Measurements from ENCODE around the gene KAT14. TPM values are rescaled to one million over a fixed set of nuclear protein-coding genes. Genes with fewer than 3 reads are reported as not detected.
"Not testable (repeated sequence)": the region's sequence is repeated elsewhere in the genome, so short reads cannot be mapped to it uniquely, and the experiment has no call there.

Gene KAT14, protein sequence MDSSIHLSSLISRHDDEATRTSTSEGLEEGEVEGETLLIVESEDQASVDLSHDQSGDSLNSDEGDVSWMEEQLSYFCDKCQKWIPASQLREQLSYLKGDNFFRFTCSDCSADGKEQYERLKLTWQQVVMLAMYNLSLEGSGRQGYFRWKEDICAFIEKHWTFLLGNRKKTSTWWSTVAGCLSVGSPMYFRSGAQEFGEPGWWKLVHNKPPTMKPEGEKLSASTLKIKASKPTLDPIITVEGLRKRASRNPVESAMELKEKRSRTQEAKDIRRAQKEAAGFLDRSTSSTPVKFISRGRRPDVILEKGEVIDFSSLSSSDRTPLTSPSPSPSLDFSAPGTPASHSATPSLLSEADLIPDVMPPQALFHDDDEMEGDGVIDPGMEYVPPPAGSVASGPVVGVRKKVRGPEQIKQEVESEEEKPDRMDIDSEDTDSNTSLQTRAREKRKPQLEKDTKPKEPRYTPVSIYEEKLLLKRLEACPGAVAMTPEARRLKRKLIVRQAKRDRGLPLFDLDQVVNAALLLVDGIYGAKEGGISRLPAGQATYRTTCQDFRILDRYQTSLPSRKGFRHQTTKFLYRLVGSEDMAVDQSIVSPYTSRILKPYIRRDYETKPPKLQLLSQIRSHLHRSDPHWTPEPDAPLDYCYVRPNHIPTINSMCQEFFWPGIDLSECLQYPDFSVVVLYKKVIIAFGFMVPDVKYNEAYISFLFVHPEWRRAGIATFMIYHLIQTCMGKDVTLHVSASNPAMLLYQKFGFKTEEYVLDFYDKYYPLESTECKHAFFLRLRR
- total RNA-seq: 25.4 and 26.4 TPM in 2 replicates
- 12.6 TPM for polyA plus RNA-seq (2012)

DNA sequence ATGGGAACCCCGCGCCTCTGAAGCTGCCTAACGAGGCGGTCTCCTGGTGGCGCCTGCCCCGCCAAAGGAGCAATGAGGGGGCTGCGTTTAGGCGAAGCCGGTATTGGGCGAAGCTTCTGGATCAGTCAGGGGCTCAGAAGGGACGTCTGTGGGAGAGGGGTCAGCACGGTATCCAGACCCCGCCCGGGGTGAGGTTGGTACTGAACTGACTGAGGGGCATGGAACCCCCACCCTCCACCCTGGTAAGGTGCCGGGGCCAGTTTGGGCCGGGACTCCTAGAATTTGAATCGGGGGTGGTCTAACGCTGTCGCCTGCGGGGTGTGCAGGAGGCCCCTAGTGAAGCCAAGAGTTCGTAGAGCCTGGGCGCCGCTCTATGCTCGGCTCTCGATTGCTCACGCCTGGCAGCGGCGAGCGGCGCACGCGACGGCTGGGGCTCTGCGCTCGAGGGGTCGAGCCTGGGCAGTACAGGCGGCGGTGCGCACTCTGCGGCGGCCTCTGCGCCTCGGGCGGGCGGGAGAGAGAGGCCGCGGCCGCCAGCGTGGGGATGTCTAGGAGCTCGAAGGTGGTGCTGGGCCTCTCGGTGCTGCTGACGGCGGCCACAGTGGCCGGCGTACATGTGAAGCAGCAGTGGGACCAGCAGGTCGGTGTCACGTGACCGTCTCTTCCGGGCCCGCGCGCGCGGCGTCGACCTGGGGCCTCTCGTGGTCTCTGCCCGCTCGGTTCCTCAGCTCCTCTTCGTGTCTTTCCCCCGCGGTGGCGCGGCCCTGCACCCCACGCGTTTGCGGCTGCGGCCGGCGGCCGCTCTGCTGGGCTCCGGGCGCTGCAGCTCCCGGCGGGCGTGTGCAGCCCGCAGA, at the start of gene KAT14, which contains the start of gene PET117:
Gene KAT14 (plus strand): TSS at position 452 of the 854 bp plus-strand sequence. CDS start 4,798 bp downstream, outside the sequence.
Gene PET117 (plus strand): TSS at position 452 of the 854 bp plus-strand sequence. CDS start 93 bp downstream, at position 545.
- DNase-seq (ENCODE audit: low read depth): peak; percentile 95

DNA sequence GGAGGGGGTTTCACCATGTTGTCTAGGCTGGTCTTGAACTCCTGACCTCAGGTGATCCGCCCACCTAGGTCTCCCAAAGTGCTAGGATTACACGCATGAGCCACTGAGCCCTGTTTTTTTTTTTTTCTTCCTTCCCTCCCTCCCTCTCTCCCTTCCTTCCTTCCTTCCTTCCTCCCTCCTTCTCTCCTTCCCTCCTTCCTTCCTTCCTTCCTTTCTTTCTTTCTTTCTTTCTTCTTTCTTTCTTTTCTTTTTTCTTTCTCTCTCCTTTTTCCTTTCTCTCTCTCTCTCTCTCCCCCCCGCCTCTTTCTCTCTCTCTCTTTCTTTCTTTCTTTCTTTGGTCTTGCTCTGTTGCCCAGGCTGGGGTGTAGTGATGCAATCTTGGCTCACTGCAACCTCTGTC, 49.4 kb upstream of the KAT14 start:
- not testable (repeated sequence) for DNase-seq (ENCODE audit: low read depth)

DNA sequence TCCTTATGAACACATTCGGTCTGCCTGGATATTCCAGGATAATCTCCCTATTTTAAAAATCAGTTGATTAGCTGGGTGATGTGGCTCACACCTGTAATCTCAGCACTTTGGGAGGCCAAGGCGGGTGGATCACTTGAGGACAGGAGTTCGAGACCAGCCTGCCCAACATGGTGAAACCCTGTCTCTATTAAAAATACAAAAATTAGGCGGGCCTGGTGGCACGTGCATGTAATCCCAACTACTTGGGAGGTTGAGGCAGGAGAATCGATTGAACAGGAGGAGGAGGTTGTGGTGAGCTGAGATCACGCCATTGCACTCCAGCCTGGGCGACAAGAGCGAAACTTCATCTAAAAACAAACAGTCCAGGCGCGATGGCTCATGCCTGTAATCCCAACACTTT, 48.8 kb upstream of the KAT14 start:
- not testable (repeated sequence) for DNase-seq (ENCODE audit: low read depth)

DNA sequence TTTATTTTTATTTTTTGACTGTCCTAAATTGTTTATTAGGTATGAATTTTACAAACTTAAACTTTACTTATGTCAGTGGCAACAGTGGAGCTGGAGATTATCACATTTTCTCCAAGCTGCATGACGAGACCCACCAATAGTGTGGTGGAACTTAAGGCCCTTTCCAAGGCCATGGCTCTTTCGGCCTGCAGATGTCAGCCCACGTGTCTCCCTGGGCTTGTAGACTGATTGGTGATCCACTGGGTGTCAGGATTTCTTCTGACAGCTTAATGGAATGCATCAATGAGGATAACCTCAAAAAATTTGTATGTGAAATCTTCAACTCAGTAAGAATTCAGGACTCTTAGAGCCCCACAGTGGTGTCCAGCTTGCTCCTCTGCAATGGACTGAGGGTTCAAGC, 47.6 kb upstream of the KAT14 start:
- peak; percentile 9 for DNase-seq (ENCODE audit: low read depth)

DNA sequence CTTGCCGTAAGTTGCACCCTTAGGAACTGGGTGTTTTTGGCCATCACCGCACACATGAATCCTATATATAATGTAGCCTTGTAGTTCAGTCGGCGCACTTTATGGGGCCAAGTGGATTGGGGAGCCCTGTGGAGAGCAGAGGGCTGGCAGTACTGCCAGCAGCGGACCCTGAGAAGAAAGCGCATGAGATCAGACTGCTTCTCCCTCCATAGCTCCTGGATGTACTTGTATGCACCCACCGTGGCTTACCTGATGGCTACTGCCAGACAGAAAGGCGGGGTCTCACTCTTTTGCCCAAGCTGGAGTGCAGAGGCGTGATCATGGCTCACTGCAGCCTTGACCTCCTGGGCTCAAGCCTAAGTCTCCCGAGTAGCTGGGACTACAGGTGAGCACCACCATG, 47.2 kb upstream of the KAT14 start:
- no peak for DNase-seq (ENCODE audit: low read depth)

DNA sequence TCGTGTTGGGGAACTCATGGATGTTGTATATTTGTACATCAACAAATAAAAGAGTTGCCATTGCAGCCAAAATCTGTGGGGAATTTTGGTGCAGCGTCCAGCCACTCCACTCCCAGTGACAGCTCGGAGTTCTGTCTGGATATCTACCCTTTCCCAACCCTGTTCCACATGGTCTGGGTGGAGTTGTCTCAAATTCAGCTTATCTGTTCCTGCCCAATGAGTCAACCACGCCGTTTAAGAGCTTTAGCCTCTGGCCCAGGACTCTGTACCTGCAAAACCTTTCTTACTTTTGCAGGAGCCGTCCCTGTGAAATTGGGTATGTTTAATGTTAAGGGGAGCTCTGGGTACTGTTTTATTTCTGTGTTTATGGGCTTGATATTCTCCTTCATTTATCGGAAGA, 46.0 kb upstream of the KAT14 start:
- no peak for DNase-seq (ENCODE audit: low read depth)

DNA sequence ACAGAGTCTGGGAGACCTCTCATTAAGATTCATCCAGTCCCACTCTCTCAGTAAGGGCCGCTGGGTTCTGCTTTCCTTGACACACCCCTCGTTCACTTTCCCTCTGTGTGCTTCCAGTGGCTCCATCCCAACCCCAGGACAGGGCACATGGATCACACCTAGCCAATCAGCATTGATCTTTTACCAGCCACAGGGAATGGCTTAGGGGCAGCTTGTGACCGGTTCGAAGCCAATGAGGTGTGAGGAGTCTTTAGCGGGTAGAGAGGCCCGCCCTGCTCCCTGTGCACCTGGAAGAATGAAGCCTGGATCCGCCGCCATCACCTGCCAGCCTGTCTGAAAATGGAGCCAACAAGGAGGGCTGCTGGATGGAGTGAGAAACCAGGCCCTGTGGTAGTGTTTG, 44.8 kb upstream of the KAT14 start:
- no peak for DNase-seq (ENCODE audit: low read depth)

DNA sequence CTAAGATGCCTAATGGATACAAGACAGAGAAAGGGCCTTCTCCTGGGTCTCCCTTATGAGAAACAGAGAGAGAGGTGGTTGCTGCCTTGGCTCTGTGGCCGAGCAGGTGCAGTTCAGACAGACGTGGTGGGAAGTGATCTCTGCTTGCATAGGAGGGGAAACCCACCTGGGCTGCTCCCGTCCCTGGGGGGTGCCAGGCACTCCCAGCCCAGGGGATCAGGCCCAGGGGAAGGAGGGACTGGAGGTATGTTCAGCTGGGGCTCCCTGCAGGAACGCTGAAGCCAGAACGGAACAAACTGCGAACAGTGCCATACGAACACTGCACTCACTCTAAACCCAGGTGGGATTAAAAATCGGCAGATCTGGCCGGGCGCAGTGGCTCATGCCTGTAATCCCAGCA, 44.3 kb upstream of the KAT14 start:
- no peak for DNase-seq (ENCODE audit: low read depth)

DNA sequence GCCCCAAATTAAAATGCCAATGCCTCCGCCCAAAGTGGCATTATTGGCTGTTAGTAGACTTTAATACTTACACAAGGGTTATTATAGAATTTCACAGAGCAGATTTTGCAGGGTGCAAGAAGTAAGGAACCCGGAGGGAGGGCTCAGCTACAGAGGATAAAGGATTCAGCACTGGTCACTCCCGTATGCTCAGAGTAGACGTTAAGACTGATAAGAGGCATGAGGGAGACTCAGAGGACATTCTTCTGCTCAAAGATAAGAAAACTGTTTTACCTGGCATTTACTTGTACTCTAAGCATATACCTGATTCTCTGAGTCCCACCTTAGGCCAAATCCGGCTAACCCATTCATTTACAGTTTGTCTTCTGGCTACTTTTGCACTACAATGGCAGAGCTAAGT, 43.5 kb upstream of the KAT14 start:
- no peak for DNase-seq (ENCODE audit: low read depth)

DNA sequence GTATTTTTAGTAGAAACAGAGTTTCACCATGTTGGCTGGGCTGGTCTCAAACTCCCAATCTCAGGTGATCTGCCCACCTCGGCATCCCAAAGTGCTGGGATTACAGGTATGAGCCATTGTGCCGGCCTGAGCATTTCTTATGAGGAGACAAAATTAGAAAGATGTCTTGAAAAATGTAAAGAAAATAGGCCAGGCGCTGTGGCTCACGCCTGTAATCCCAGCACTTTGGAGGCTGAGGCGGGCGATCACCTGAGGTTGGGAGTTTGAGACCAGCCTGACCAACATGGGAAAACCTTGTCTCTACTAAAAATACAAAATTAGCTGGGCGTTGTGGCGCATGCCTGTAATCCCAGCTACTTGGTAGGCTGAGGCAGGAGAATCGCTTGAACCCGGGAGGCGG, 37.1 kb upstream of the KAT14 start:
- not testable (repeated sequence) for DNase-seq (ENCODE audit: low read depth)

DNA sequence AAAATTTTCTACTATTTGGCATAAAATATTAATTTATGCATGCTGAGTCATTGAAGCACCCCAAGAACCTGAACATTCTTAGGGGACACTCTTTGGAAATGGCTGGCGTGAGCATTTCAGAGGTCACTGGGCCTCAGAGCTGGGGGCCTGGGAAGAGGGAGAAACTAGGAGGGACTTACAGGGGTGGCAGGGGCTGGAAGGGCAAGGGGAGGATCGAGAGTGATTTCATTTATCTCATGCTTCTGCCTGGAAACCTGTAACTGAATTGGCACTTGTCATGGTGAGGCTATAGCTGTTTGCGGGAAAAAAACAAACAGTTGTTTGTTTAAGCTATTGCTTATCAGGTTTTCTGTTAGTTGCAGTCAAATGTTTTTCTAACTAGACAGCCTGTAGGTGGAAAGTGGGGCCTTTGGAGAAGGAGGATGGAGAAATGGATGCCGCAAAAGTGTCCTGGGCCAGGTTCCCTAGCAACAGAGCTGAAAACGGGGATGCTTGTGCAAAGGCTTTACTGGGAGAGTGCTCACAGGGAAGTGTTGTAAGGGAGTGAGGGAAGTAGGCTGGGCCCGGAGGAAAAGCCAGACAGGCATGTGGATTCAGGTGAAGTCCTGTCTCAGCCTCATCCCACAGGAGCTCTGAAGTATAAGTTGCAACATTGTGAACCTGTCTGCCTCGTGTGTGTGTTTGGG, 36.4 kb upstream of the KAT14 start:
- no peak for DNase-seq (ENCODE audit: low read depth)

DNA sequence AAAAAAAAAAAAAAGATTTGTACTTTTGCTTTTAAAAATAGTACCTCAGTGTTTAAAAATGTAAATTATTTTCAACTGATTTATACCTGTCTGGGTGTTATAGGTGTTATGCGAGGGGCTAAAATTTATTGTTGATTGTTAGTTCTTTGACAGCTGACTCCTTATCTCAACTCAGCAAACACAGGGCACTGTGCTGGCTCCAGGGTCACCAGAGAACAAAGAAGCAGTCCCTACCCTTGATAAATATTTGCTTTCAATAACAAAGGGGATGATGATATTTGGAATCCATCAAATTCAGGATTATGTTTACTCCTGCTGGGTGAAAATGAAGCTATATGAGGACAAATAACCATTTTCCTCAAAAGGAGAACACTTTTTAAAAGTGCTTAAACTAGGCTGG, 34.2 kb upstream of the KAT14 start:
- DNase-seq (ENCODE audit: low read depth): no peak

DNA sequence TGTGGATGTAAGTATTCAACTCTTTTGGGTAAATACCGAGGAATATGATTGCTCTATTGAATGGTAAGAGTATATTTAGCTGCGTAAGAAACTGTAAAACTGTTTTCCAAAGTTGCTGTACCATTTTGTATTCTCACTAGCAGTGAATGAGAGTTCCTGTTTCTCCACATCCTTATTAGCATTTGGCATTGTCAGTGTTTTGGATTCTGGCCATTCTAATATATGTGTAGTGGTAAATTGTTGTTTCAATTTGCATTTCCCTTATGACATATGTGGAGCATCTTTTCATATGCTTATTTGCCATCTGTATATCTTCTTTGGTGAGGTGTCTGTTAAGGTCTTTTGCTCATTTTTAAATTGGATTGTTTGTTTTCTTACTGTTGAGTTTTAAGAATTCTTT, 29.3 kb upstream of the KAT14 start:
- DNase-seq (ENCODE audit: low read depth): no peak

DNA sequence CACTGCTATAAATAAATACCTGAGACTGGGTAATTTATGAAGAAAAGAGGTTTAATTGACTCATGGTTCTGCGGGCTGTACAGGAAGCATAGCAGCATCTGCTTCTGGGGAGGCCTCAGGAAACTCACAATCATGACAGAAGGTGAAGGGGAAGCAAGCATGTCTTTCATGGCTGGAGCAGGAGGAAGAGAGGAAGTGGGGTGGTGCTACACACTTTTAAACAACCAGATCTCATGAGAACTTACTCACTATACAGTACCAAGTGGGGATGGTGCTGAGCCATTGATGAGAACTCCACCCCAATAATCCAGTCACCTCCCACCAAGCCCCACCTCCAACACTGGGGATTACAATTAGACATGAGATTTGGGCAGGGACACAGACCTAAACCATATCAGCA, 9.1 kb upstream of the KAT14 start:
- not testable (repeated sequence) for DNase-seq (ENCODE audit: low read depth)

DNA sequence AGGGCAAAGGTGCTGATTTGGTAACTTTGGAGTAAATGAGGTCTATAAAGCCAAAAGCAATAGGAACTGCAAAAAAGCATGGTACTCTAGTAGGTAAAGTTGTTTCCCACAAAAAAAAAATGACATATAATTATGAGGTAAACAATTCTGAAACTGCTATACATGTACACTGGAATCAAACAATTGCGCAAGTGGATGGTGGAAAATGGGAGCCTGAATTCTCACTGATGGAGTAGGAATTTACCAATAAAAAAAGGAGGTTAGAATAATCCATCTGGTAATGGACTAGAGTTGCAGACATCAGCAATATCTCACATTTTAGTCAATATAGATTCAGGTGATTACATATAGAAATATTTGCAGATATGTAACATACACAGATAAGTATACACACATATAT, 5.0 kb upstream of the KAT14 start:
- DNase-seq (ENCODE audit: low read depth): no peak

DNA sequence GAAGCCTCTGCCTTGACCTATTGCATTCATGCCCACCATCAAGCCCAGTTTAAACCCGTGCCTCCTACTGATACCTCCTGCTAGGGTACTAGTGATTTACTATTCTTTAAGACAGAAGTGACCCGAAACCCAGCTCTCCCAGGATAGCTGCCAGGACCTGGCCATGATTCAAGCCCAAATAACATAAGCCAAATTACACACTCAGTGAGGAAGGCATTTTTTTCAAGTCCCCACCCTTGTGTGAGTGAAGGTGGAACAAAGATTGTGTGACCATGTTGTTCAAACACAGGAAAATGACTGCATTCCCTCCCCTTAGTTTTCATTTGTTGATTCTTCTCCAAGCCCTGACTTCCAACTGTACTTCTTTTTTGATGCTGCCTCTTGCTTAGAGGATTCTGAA, 3.7 kb upstream of the KAT14 start:
- no peak for DNase-seq (ENCODE audit: low read depth)

DNA sequence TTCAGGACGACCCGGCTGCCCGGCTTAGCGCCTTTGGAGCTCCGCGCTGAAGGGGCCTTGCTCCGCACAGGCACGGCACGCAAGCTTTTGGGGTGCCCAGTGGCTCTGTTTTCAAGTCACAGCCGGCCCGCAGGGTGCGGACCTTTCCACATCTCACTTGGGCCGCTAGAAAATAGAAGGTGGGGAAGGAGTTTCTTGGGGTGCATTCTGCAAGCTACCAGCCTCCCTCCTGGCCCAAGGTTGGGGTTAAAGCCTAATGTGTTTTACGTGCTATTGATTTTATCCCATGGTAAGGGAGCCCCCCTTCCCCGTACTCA, 561 bp downstream of the KAT14 start:
- no peak for DNase-seq (ENCODE audit: low read depth)

DNA sequence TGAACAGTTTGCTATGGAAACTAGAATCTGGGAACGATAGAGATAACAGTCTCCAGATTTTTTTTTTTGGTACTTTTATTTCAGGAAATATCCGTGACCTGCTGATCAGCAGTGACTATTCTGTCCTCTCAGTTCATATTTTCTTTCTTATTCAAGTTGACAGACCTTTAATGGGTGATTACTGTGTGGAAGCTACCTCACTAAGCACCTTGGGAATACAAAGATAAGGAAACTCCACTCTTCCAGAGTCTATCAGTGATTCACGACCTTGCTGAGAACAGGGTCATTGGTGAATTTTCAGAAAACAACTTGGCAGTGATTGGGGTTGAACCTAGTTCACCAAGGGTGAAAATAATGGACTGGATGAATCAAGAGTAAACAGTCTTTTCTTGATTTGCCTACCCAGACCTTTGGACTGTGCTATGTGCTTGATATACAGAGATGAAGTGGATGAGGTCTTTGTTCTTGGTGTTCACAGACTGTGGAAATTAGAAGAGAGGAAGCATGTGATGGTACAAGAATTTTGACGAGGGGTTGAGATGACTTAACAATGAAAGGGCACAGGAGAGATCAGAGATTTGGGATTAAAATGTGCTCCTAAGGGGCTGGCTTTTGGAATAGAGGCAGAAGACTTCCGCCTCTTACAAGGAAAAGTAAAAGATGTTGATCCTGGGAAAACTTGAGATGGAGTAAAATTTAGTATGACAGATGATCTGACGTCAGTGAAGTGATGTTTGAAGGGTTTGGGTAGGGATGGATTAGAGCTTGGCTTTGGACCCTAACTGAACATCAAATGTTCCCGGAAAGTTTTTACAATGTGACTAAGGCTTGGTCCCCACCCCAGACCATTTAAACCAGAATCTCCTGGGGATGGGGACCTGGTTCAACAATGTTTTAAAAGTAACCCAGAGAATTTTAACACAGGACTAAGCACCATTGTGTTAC, 1.2 kb downstream of the KAT14 start:
- DNase-seq (ENCODE audit: low read depth): peak; percentile 2

DNA sequence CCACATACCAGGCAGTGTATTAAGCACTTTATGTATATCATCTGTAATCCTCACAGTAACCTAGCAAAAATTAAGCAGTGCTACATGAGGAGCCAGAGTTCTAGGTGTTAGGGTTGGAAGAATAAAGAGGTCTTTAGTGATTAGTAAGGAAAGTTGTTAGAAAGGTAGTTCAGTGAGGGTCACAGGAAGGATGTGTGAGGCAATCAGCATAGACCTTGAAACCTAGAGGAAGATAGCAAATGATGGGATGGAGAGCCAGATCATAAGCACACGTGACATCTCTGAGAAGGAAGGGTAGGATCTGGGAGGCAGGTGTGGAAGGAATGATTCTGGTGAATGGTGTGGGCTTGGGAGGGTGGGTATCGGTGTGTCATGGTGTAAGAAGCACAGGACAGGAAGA, 2.2 kb downstream of the KAT14 start:
- no peak for DNase-seq (ENCODE audit: low read depth)

DNA sequence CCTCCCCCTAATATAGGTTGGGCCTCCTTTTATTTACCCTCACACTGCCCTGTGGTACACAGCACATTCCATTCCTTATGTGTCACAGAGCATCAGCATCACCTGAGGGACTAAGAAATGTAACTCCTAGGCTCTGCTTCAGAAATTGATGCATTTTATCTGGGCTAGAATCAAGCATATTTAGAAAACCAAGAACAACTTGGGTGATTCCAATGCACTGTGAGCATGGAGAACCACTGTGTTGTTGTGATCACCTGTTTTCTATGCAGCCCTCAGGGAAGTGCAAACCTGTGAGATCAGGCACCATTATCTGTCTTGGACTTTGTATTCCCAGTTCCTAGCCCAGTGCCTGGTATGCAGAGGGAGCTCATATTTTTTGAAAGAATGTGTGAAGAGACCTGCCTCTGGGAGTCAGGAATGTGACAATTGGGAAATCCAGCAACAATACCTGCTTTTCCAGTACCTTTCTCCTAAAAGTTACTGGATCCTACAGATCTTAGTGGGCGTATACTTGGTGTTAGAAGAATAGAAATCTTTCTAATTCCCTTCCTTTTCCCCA, 7.0 kb downstream of the KAT14 start:
- no peak for DNase-seq (ENCODE audit: low read depth)

Measured in myocyte (in vitro differentiated cells).